ENCODE data around the gene KLHL36. TPM values are rescaled to one million over a fixed set of nuclear protein-coding genes. Genes with fewer than 3 reads are reported as not detected.
A peak's percentile ranks its signal among the peaks of the same experiment; 100 is the strongest.
"Not testable (repeated sequence)": the region's sequence is repeated elsewhere in the genome, so short reads cannot be mapped to it uniquely, and the experiment has no call there.

The KLHL36 gene
- total and polyA plus RNA-seq, 10 donors: 17.8 to 93.6 (median 66.9) TPM

- H3K27me3 ChIP-seq (replicated peaks in 1 of 7): no peaks in the 10 kb centered on the region
- WGBS, 5 donors: 27 to 44% (median 31%) methylated on average over 6 of the region's 6 CpGs
- H3K9me3 ChIP-seq: no peaks in the 10 kb centered on the region
- TF ChIP-seq POLR2AphosphoS5 (IDR thresholded peaks at IDR 0.05) (no peak), POLR2A (IDR thresholded peaks at IDR 0.05) (no peak)
- TF ChIP-seq, protein P1, sequence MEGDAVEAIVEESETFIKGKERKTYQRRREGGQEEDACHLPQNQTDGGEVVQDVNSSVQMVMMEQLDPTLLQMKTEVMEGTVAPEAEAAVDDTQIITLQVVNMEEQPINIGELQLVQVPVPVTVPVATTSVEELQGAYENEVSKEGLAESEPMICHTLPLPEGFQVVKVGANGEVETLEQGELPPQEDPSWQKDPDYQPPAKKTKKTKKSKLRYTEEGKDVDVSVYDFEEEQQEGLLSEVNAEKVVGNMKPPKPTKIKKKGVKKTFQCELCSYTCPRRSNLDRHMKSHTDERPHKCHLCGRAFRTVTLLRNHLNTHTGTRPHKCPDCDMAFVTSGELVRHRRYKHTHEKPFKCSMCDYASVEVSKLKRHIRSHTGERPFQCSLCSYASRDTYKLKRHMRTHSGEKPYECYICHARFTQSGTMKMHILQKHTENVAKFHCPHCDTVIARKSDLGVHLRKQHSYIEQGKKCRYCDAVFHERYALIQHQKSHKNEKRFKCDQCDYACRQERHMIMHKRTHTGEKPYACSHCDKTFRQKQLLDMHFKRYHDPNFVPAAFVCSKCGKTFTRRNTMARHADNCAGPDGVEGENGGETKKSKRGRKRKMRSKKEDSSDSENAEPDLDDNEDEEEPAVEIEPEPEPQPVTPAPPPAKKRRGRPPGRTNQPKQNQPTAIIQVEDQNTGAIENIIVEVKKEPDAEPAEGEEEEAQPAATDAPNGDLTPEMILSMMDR (IDR thresholded peaks at IDR 0.05 in 8 of 11, conservative IDR thresholded peaks at IDR 0.05 in 3 of 11): no peak
- H3K27ac ChIP-seq: peak overlapping the region in 4 of 8 donors; percentile 1 to 76 (median 59)
- no peak overlapping the region for H3K4me3 ChIP-seq
- intact Hi-C loops (cut with DNase I; ENCODE audit: low total_unique reads): no loop called here
- no peak for DNase-seq
- peaks cover 0 to 14% (median 2%) of the 10 kb centered on the region in 6 donors for H3K4me1 ChIP-seq
- no peaks in the 10 kb centered on the region for H3K36me3 ChIP-seq
Measured at GRCh38 chr16:84692451-84693214, 44.3 kb downstream of the KLHL36 start.

GRCh38 chr16:84693869-84694268 is 45.6 kb downstream of the KLHL36 start:
- intact Hi-C loops (cut with DNase I; ENCODE audit: low total_unique reads); H3K9me3 ChIP-seq; H3K4me3 ChIP-seq; H3K27me3 ChIP-seq (replicated peaks in 1 of 7); H3K27ac ChIP-seq; H3K36me3 ChIP-seq; DNase-seq: not testable (repeated sequence)
- WGBS, 5 donors: 93 to 98% (median 94%) methylated on average over 10 of the region's 10 CpGs
- H3K4me1 ChIP-seq: peaks cover 0 to 10% (median under 1%) of the 10 kb centered on the region in 6 donors

- WGBS, 5 donors: 92 to 96% (median 96%) methylated on average over 2 of the region's 2 CpGs
- no peaks in the 10 kb centered on the region for H3K27me3 ChIP-seq (replicated peaks in 1 of 7)
- TF ChIP-seq, protein P1 (IDR thresholded peaks at IDR 0.05 in 8 of 11, conservative IDR thresholded peaks at IDR 0.05 in 3 of 11): no peak
- TF ChIP-seq POLR2AphosphoS5 (IDR thresholded peaks at IDR 0.05) (no peak), POLR2A (IDR thresholded peaks at IDR 0.05) (no peak)
Measured at GRCh38 chr16:84694980-84695379, 46.7 kb downstream of the KLHL36 start.

GRCh38 chr16:84699147-84699711 is 50.9 kb downstream of the KLHL36 start:
- no peaks in the 10 kb centered on the region for H3K9me3 ChIP-seq
- 23 to 27% (median 23%) methylated on average over 29 of the region's 29 CpGs for WGBS, 5 donors
- no peak for DNase-seq
- TF ChIP-seq POLR2A (IDR thresholded peaks at IDR 0.05) (no peak), POLR2AphosphoS5 (IDR thresholded peaks at IDR 0.05) (no peak)
- TF ChIP-seq, protein P1 (IDR thresholded peaks at IDR 0.05 in 8 of 11, conservative IDR thresholded peaks at IDR 0.05 in 3 of 11): no peak
- peak overlapping the region in 7 of 8 donors; percentile 86 to 96 (median 91) for H3K27ac ChIP-seq
- H3K36me3 ChIP-seq: no peaks in the 10 kb centered on the region
- intact Hi-C loops (cut with DNase I; ENCODE audit: low total_unique reads): no loop called here
- H3K4me1 ChIP-seq: peaks cover 19 to 51% (median 43%) of the 10 kb centered on the region in 6 donors
- peak overlapping the region; percentile 81 to 99 (median 93) for H3K4me3 ChIP-seq
- no peaks in the 10 kb centered on the region for H3K27me3 ChIP-seq (replicated peaks in 1 of 7)

More at GRCh38 chr16:84694980-84695379, 46.7 kb downstream of the KLHL36 start:
- no peak for DNase-seq
- H3K4me1 ChIP-seq: peaks cover 0 to 18% (median 7%) of the 10 kb centered on the region in 6 donors
- H3K9me3 ChIP-seq: no peaks in the 10 kb centered on the region
- H3K4me3 ChIP-seq: no peak overlapping the region
- no peak overlapping the region for H3K27ac ChIP-seq
- no peaks in the 10 kb centered on the region for H3K36me3 ChIP-seq
- intact Hi-C loops (cut with DNase I; ENCODE audit: low total_unique reads): no loop called here

Measured in spleen (tissue), 11 donors.